Bronchial epithelial cell (primary cell): ENCODE data around the gene MTR. TPM values are rescaled to one million over a fixed set of nuclear protein-coding genes. Genes with fewer than 3 reads are reported as not detected.

ENCODE experiments used
- DNase-seq: peaks from one replicate; pipeline ENCODE4 v3.0.0-alpha.2; 2010; ENCODE audit warnings: low read depth
- FAIRE-seq: peaks from 2 replicates; lab custom pipeline; 2011; peaks lifted over from hg19 to GRCh38; lab: Jason Lieb, UNC
- H3K27me3 ChIP-seq: 2 replicates; pipeline ENCODE4 v1.5.1; 2011; ENCODE audit warnings: low read length; ENCODE audit not compliant: control insufficient read depth, insufficient read depth
- H3K36me3 ChIP-seq: 2 replicates; pipeline ENCODE4 v1.5.1; 2011; ENCODE audit warnings: low read length; ENCODE audit not compliant: control insufficient read depth, insufficient read depth
- H3K4me3 ChIP-seq: 2 replicates; pipeline ENCODE4 v1.5.1; 2011; ENCODE audit warnings: mild to moderate bottlenecking, low read depth, low read length, control low read depth
- CTCF ChIP-seq: IDR thresholded peaks from 2 replicates; pipeline ENCODE4 v1.5.1; 2011; ENCODE audit warnings: mild to moderate bottlenecking, moderate library complexity, low read length, control low read depth, inconsistent platforms; ENCODE audit not compliant: insufficient read depth, severe bottlenecking
- total RNA-seq: library from RNA; depleted of rRNA; stranded (reverse); fragments of >200 nt; gene quantifications from 2 replicates; pipeline ENCODE4 v1.2.1, GENCODE V29; 2014

MTR gene
- total RNA-seq, 1 donor from 2014 or later: 13.4 TPM

GRCh38 chr1:236944556-236944955 lies 149.5 kb downstream of the MTR start:
- DNase-seq (no peak), FAIRE-seq (no peak)
- no peak for TF ChIP-seq CTCF
- no peaks in the 10 kb centered on the region for H3K36me3 ChIP-seq
- no peaks in the 10 kb centered on the region for H3K27me3 ChIP-seq
- no peak overlapping the region for H3K4me3 ChIP-seq

- no peaks in the 10 kb centered on the region for H3K27me3 ChIP-seq
- FAIRE-seq: no peak
Observed at GRCh38 chr1:236945002-236945401, 149.9 kb downstream of the MTR start.

DNA sequence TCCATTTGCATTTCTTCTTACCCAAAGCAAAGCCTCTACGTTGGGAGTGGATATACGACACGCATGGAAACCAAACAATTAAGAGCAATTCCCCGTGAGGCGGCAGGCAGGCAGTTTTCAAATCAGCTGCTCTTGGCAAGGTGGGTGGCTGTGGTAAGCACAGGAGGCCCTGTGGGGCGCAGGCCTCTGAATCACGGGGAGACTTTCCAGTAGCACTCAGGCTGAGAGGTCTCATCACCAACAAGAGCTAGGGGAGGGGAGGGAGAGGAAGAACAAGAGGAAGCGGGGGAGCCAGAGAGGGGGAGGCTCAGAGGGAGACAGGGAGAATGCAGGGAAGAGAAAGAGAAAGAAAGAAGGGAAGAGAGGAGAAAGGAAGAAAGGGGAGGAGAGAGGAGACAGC lies 152.7 kb downstream of the MTR start:
- Histone ChIP-seq H3K27me3 (no peaks in the 10 kb centered on the region), H3K36me3 (no peaks in the 10 kb centered on the region), H3K4me3 (no peak overlapping the region)
- DNase-seq (no peak), FAIRE-seq (no peak)
- no peak for TF ChIP-seq CTCF

More at GRCh38 chr1:236945002-236945401, 149.9 kb downstream of the MTR start:
- DNase-seq: no peak
- TF ChIP-seq CTCF: no peak
- H3K36me3 ChIP-seq: no peaks in the 10 kb centered on the region
- no peak overlapping the region for H3K4me3 ChIP-seq

- FAIRE-seq: no peak
- Histone ChIP-seq H3K36me3 (no peaks in the 10 kb centered on the region), H3K27me3 (no peaks in the 10 kb centered on the region), H3K4me3 (no peak overlapping the region)
- no peak for TF ChIP-seq CTCF
- no peak for DNase-seq
Observed at GRCh38 chr1:236948381-236948780, 153.3 kb downstream of the MTR start.

GRCh38 chr1:236948996-236949395 lies 153.9 kb downstream of the MTR start:
- Histone ChIP-seq H3K4me3 (no peak overlapping the region), H3K27me3 (no peaks in the 10 kb centered on the region), H3K36me3 (no peaks in the 10 kb centered on the region)
- FAIRE-seq: no peak
- DNase-seq: no peak
- TF ChIP-seq CTCF: no peak

GRCh38 chr1:236950365-236950764 lies 155.3 kb downstream of the MTR start:
- H3K4me3 ChIP-seq: no peak overlapping the region
- TF ChIP-seq CTCF: no peak
- H3K27me3 ChIP-seq: no peaks in the 10 kb centered on the region
- DNase-seq: no peak
- no peak for FAIRE-seq
- no peaks in the 10 kb centered on the region for H3K36me3 ChIP-seq
